Measurements from ENCODE around the gene ITCH. TPM values are rescaled to one million over a fixed set of nuclear protein-coding genes. Genes with fewer than 3 reads are reported as not detected.
A peak's percentile ranks its signal among the peaks of the same experiment; 100 is the strongest.

The ITCH gene
- total RNA-seq, 5 donors from 2014 or later (not counting 1 experiment from before 2014, with no cell fraction given): 50.5 to 63.6 (median 53.3) TPM

- H3K27ac Mint-ChIP-seq: peak overlapping the region in 1 of 2 donors; percentile 52
These were observed 179.4 kb downstream of the ITCH start for GRCh38 chr20:34542439-34542838.

GRCh38 chr20:34543463-34544056 lies 180.5 kb downstream of the ITCH start:
- POLR2A ChIA-PET: interaction anchor here (0.5 kb wide), 2 partner anchors 12 to 149 kb away, joined by 3 to 5 read pairs; no protein-coding TSS in a partner anchor

More at GRCh38 chr20:34542439-34542838, 179.4 kb downstream of the ITCH start:
- Mint-ChIP-seq H3K4me1 (peaks cover 28 to 50% (median 32%) of the 10 kb centered on the region in 3 donors), H3K36me3 (peaks cover 17% of the 10 kb centered on the region), H3K9me3 (no peaks in the 10 kb centered on the region), H3K4me3 (no peak overlapping the region), H3K27me3 (no peaks in the 10 kb centered on the region)
- ChIA-PET CTCF (interaction anchor here in 1 of 2 donors (0.7 kb wide), 1 partner anchor 1983 kb away, joined by 3 read pairs; no protein-coding TSS in a partner anchor), POLR2A (no interaction called here)
- peaks cover 0 to 39% of the 10 kb centered on the region in 2 experiments for H3K4me1 ChIP-seq (ENCODE audit: control insufficient read depth in 1 of 2, extremely low read depth in 1 of 2, insufficient read depth in 2 of 2, low read length in 2 of 2)
- H3K4me3 ChIP-seq (ENCODE audit: control insufficient read depth in 1 of 2, extremely low read depth in 1 of 2, low read length in 1 of 2): no peak overlapping the region
- peaks cover 10 to 33% of the 10 kb centered on the region in 2 donors for H3K36me3 ChIP-seq (ENCODE audit: control insufficient read depth in 2 of 2, extremely low read depth in 1 of 2, insufficient read depth in 1 of 2, low read length in 1 of 2)
- 100% methylated on average over 5 of the region's 6 CpGs for WGBS (ENCODE audit: insufficient coverage)
- H3K9me3 ChIP-seq: no peaks in the 10 kb centered on the region
- no peaks in the 10 kb centered on the region for H3K27me3 ChIP-seq (replicated peaks in 1 of 2; ENCODE audit: control insufficient read depth in 2 of 2, extremely low read depth in 1 of 2, insufficient read depth in 2 of 2, low read length in 1 of 2)
- no peak for ATAC-seq (replicated peaks in 1 of 4)
- no peak for DNase-seq
- peak overlapping the region; percentile 83 for H3K27ac ChIP-seq (ENCODE audit: low read length)

GRCh38 chr20:34544109-34544796 lies 181.2 kb downstream of the ITCH start:
- POLR2A ChIA-PET: interaction anchor here (0.5 to 0.6 kb wide), 3 partner anchors 11 to 260 kb away, joined by 3 to 5 read pairs (median 3); no protein-coding TSS in a partner anchor
- Mint-ChIP-seq H3K4me1 (peaks cover 28 to 44% (median 30%) of the 10 kb centered on the region in 3 donors), H3K36me3 (peaks cover 17% of the 10 kb centered on the region), H3K9me3 (no peaks in the 10 kb centered on the region), H3K27me3 (no peaks in the 10 kb centered on the region), H3K4me3 (peak overlapping the region; percentile 54 to 66 (median 54)), H3K27ac (peak overlapping the region in 1 of 2 donors; percentile 7)
- Histone ChIP-seq H3K36me3 (ENCODE audit: control insufficient read depth in 2 of 2, extremely low read depth in 1 of 2, insufficient read depth in 1 of 2, low read length in 1 of 2) (peaks cover 7 to 27% of the 10 kb centered on the region in 2 donors), H3K9me3 (no peaks in the 10 kb centered on the region), H3K27ac (ENCODE audit: low read length) (no peak overlapping the region), H3K4me3 (ENCODE audit: control insufficient read depth in 1 of 2, extremely low read depth in 1 of 2, low read length in 1 of 2) (peak overlapping the region; percentile 23 to 68), H3K4me1 (ENCODE audit: control insufficient read depth in 1 of 2, extremely low read depth in 1 of 2, insufficient read depth in 2 of 2, low read length in 2 of 2) (peaks cover 0 to 39% of the 10 kb centered on the region in 2 experiments), H3K27me3 (replicated peaks in 1 of 2; ENCODE audit: control insufficient read depth in 2 of 2, extremely low read depth in 1 of 2, insufficient read depth in 2 of 2, low read length in 1 of 2) (peaks cover 0 to 3% of the 10 kb centered on the region in 2 experiments)
- 31% methylated on average over 14 of the region's 19 CpGs for WGBS (ENCODE audit: insufficient coverage)
- DNase-seq: peak in 5 of 35 experiments; percentile 8 to 24 (median 21)
- peak; percentile 70 to 82 (median 78) for ATAC-seq (replicated peaks in 1 of 4)
- CTCF ChIA-PET: interaction anchor here (0.5 to 1.2 kb wide), 6 partner anchors 13 to 531 kb away, joined by 3 to 4 read pairs (median 4); partner anchors contain the start of gene DYNLRB1 (in 1 of the 2)

More at GRCh38 chr20:34543463-34544056, 180.5 kb downstream of the ITCH start:
- Mint-ChIP-seq H3K9me3 (no peaks in the 10 kb centered on the region), H3K36me3 (peaks cover 17% of the 10 kb centered on the region), H3K4me3 (peak overlapping the region in 1 of 3 donors; percentile 66), H3K4me1 (peaks cover 28 to 47% (median 31%) of the 10 kb centered on the region in 3 donors), H3K27ac (peak overlapping the region in 1 of 2 donors; percentile 7), H3K27me3 (no peaks in the 10 kb centered on the region)
- DNase-seq (no peak), ATAC-seq (replicated peaks in 1 of 4) (no peak)
- CTCF ChIA-PET: interaction anchor here in 1 of 2 donors (0.5 to 0.6 kb wide), 2 partner anchors 168 to 531 kb away, joined by 3 to 4 read pairs; no protein-coding TSS in a partner anchor
- Histone ChIP-seq H3K9me3 (no peaks in the 10 kb centered on the region), H3K27ac (ENCODE audit: low read length) (no peak overlapping the region), H3K36me3 (ENCODE audit: control insufficient read depth in 2 of 2, extremely low read depth in 1 of 2, insufficient read depth in 1 of 2, low read length in 1 of 2) (peaks cover 7 to 29% of the 10 kb centered on the region in 2 donors), H3K27me3 (replicated peaks in 1 of 2; ENCODE audit: control insufficient read depth in 2 of 2, extremely low read depth in 1 of 2, insufficient read depth in 2 of 2, low read length in 1 of 2) (peaks cover 0 to 3% of the 10 kb centered on the region in 2 experiments), H3K4me1 (ENCODE audit: control insufficient read depth in 1 of 2, extremely low read depth in 1 of 2, insufficient read depth in 2 of 2, low read length in 2 of 2) (peaks cover 0 to 39% of the 10 kb centered on the region in 2 experiments), H3K4me3 (ENCODE audit: control insufficient read depth in 1 of 2, extremely low read depth in 1 of 2, low read length in 1 of 2) (no peak overlapping the region)
- 90% methylated on average over 10 of the region's 12 CpGs for WGBS (ENCODE audit: insufficient coverage)

DNA sequence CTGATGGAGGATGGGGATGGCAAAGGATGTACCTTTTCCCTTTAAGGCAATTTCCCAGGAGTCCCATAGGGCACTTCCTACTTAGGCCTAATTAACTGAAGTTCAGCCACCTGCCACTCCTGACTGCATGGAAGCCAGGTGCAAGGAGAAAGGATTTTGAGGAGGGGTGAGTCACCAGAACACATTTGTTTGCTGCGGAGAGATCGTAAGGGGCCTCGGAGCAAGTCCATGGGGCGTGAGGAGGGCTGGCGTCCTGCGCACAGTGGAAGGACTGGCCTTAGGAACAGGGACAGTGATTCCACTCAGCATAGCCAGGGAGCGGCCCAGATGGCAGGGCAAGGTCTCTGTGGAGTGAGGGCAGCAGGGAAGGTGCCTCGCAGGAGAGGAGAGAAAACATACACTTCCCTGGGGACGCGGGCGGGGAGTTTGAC lies 183.7 kb downstream of the ITCH start:
- ATAC-seq (replicated peaks in 1 of 4) (no peak), DNase-seq (no peak)
- peaks cover 0 to 7% of the 10 kb centered on the region in 2 donors for H3K36me3 ChIP-seq (ENCODE audit: control insufficient read depth in 2 of 2, extremely low read depth in 1 of 2, insufficient read depth in 1 of 2, low read length in 1 of 2)
- no peak overlapping the region for H3K27ac ChIP-seq (ENCODE audit: low read length)
- no peak overlapping the region for H3K27ac Mint-ChIP-seq
- no peaks in the 10 kb centered on the region for H3K9me3 ChIP-seq
- H3K36me3 Mint-ChIP-seq: no peaks in the 10 kb centered on the region
- H3K4me3 ChIP-seq (ENCODE audit: control insufficient read depth in 1 of 2, extremely low read depth in 1 of 2, low read length in 1 of 2): no peak overlapping the region
- H3K4me1 ChIP-seq (ENCODE audit: control insufficient read depth in 1 of 2, extremely low read depth in 1 of 2, insufficient read depth in 2 of 2, low read length in 2 of 2): peaks cover 0 to 21% of the 10 kb centered on the region in 2 experiments
- H3K4me1 Mint-ChIP-seq: peaks cover 13 to 25% (median 16%) of the 10 kb centered on the region in 3 donors
- ChIA-PET CTCF (no interaction called here), POLR2A (no interaction called here)
- no peaks in the 10 kb centered on the region for H3K9me3 Mint-ChIP-seq
- H3K4me3 Mint-ChIP-seq: no peak overlapping the region
- WGBS (ENCODE audit: insufficient coverage): 92% methylated on average over 10 of the region's 11 CpGs
- H3K27me3 ChIP-seq (replicated peaks in 1 of 2; ENCODE audit: control insufficient read depth in 2 of 2, extremely low read depth in 1 of 2, insufficient read depth in 2 of 2, low read length in 1 of 2): peaks cover 0 to 3% of the 10 kb centered on the region in 2 experiments
- H3K27me3 Mint-ChIP-seq: no peaks in the 10 kb centered on the region

DNA sequence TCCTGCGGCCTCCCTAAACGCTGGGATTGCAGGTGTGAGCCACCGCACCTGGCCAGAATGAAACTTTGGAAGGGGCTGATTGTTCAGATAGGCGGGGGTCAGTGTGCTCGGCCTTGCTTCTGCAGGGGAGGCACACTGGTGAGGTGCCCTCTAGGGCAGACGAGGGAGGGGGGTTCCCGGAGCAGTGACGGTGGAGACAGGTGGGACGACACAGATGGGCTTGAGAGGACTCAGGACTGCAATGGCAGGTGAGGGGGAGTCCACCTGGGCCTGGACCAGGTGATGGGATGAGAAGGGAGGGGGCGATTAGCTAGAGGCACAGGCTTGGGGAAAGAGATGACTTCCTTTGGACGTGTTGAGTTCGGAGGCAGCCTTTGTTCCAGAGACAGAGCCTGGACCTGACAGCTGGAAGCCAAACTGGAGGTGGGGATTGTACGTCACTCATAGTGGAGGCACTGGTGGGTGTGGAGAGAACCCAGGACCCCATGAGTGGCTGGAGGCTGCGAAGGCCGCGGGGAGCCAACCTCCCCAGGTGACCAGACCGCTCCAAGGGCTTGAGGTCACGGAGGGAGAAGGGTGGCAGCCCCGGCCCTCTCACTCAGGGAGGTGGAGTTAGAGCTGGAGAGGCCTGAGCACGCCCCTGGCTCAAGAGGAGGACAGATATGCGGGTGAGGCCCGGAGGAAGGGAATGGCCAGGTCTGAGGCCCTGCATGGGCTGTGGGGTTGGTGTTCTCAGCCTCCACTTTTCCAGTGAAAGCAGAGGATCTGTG lies 185.0 kb downstream of the ITCH start:
- POLR2A ChIA-PET: no interaction called here
- no peak overlapping the region for H3K4me3 Mint-ChIP-seq
- no peaks in the 10 kb centered on the region for H3K9me3 ChIP-seq
- H3K36me3 ChIP-seq (ENCODE audit: control insufficient read depth in 2 of 2, extremely low read depth in 1 of 2, insufficient read depth in 1 of 2, low read length in 1 of 2): no peaks in the 10 kb centered on the region
- DNase-seq (no peak), ATAC-seq (replicated peaks in 1 of 4) (no peak)
- H3K4me3 ChIP-seq (ENCODE audit: control insufficient read depth in 1 of 2, extremely low read depth in 1 of 2, low read length in 1 of 2): no peak overlapping the region
- H3K4me1 ChIP-seq (ENCODE audit: control insufficient read depth in 1 of 2, extremely low read depth in 1 of 2, insufficient read depth in 2 of 2, low read length in 2 of 2): peaks cover 0 to 11% of the 10 kb centered on the region in 2 experiments
- H3K36me3 Mint-ChIP-seq: no peaks in the 10 kb centered on the region
- no peak overlapping the region for H3K27ac Mint-ChIP-seq
- peaks cover 0 to 3% of the 10 kb centered on the region in 2 experiments for H3K27me3 ChIP-seq (replicated peaks in 1 of 2; ENCODE audit: control insufficient read depth in 2 of 2, extremely low read depth in 1 of 2, insufficient read depth in 2 of 2, low read length in 1 of 2)
- WGBS (ENCODE audit: insufficient coverage): 88% methylated on average over 18 of the region's 22 CpGs
- CTCF ChIA-PET: no interaction called here
- H3K4me1 Mint-ChIP-seq: peaks cover 13 to 16% (median 13%) of the 10 kb centered on the region in 3 donors
- H3K27ac ChIP-seq (ENCODE audit: low read length): no peak overlapping the region
- H3K27me3 Mint-ChIP-seq: no peaks in the 10 kb centered on the region
- H3K9me3 Mint-ChIP-seq: no peaks in the 10 kb centered on the region
